Pons (tissue), 1 donor: Measurements from ENCODE around the gene FRMD1.
A peak's percentile ranks its signal among the peaks of the same experiment; 100 is the strongest.

Source experiments
- DNase-seq: peaks from one replicate; pipeline ENCODE4 v3.0.0-alpha.2; 2016; ENCODE audit warnings: low spot score

The FRMD1 gene

DNA sequence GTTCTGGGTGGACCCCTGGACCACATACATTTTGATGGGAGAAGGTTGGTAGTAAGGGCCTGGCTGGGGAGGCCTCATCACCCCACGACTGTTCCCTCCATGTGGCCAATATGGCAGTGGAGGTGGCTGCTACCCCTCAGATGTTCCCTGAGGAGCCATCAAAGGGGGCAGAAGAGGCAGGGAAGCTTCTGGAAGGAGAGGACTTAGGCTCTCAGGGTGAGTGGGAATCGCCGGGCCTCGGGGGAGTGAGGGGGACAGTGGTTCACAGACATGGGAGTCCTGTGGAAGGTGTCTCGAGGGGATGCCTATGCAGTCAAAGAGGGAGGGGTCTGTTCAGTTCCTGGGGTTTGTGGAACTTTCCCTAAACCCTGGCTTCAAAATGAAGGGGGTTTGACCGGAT lies 32.9 kb upstream of the FRMD1 start:
- no peak for DNase-seq

DNA sequence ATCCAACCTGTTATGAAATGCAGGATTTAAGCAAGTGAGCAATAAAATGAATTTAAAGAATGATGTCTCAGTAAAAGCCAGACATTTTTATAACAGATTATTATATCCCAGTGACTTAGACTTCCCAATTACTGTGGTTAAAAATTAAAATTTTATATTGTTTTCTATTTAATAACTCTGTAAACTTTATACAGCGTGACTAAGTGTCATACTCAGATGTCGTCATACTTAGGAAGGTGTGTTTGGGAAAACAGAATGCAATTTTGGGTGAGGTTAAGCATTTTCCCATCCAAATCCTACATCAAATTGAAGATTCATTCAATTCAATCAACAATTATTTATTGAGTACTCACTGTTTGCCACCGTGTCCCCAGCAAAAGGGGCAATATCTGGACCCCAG lies 31.4 kb upstream of the FRMD1 start:
- DNase-seq = no peak

DNA sequence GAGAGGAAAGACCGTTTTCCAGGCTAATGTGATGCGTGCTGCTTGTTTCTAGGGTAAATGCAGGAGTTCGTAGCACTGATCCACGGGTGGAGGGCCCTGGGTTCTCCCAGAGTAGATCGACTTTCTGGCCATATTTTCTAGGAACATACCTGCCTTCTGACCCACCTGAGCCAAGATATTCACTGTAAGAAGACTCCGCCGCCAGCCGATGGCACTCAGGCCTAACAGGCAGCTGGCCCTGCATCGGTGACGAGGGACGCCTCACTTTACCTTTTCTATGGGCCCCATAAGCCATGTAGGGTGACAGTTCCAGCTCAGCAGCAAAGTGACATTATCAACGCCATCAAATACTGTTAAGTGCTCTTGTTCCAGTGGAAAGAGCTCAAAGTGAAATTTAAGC lies 30.2 kb upstream of the FRMD1 start:
- DNase-seq = no peak

GRCh38 chr6:168107191-168107983 lies 28.4 kb upstream of the FRMD1 start:
- peak; percentile 7 for DNase-seq

- no peak for DNase-seq
These were observed 27.6 kb upstream of the FRMD1 start for GRCh38 chr6:168106633-168107005.

GRCh38 chr6:168105813-168106632 lies 27.0 kb upstream of the FRMD1 start:
- DNase-seq = no peak

DNA sequence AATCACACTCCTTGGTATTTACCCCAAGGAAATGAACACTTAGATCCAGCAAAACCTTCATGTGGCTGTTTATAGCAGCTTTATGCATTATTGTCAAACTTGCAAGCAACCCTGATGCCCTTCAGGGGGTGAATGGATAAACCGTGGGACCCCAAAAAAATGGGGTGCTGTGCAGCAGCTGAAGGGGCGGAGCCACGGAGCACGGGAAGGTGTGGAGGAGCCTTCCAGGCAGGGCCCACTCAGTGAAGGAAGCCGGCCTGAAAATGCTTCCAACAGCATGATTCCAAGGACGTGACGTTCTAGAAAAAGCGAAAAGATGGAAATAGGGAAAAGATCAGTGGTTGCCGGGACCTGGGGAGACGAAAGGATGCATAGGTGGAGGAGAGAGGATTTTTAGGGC lies 25.6 kb upstream of the FRMD1 start:
- DNase-seq = no peak

GRCh38 chr6:168103050-168103830 lies 24.2 kb upstream of the FRMD1 start:
- DNase-seq = no peak

DNA sequence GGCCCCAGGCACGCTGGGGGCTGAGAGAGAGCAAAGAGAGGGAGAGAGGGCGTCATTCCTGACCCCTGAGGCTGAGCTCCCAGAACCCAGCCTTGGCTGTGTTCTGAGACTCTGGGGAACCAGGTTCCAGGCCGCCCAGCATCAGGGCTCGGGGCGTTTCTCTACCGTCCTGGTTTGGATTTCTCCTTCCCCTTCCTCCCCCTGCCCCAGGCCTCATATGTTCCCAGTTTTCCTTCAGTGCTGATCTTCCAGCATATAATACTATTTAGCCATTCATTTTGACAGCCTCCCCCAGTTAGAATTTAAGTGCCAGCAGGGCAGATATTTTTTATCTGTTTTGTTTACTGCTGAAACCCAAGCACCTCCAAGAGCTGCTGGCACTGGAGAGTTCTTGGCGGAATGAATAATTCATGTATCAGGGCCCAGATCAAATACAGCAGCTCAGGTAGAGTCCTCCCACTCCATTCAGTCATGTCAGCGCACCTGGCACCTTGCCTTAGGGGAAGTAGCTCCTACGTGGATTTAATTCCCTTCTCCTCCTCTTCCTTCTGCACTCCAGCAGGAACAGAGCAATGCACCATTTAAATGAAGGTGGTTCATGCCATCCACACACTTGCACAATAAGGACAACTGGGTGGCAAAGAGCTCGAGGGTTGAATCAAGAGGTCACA lies 23.4 kb upstream of the FRMD1 start:
- no peak for DNase-seq

GRCh38 chr6:168101590-168102314 lies 22.7 kb upstream of the FRMD1 start:
- DNase-seq = no peak

DNA sequence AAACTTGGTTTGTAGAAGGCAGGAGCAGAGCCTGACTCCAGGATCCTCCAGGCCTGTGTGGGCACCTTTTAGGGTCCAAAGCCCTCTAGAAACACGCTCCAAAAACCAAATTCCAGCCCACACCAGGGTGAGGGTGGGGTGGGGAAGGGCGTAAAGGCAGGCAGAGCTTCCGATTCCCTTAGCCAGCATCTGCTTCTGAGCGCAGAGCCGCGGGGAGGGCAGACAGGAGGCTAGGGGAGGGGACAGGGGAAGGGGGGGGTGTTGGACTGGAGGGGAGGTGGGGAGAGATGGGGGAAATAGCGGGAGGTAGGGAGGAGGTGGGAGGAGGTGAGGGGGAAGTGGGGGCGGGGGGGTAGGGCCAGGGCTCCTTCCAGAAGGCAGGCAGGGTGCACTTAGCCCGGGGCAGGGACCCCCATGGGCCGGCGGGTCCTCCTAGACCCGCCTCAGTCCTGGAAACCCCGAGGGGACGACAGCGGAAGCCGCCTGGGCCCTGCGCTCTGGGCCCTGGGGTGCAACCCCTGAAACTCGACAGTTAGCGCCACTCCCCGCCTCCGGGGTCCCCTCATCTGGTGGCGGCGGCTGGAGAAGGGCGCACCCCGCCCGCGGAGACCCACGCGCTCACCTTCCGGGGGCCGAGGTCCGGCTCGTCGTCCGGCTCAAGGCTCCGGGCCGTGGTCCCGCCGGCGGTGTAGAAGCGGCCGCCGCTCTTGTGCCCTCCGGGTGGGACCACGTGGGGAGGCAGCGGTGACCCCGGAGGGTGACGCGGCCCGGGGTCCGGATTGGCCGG lies 22.0 kb upstream of the FRMD1 start:
- DNase-seq = no peak

GRCh38 chr6:168100011-168100802 lies 21.2 kb upstream of the FRMD1 start:
- DNase-seq = no peak

- no peak for DNase-seq
These were observed 20.4 kb upstream of the FRMD1 start for GRCh38 chr6:168099201-168100010.

- no peak for DNase-seq
These were observed 19.4 kb upstream of the FRMD1 start for GRCh38 chr6:168098431-168098861.

DNA sequence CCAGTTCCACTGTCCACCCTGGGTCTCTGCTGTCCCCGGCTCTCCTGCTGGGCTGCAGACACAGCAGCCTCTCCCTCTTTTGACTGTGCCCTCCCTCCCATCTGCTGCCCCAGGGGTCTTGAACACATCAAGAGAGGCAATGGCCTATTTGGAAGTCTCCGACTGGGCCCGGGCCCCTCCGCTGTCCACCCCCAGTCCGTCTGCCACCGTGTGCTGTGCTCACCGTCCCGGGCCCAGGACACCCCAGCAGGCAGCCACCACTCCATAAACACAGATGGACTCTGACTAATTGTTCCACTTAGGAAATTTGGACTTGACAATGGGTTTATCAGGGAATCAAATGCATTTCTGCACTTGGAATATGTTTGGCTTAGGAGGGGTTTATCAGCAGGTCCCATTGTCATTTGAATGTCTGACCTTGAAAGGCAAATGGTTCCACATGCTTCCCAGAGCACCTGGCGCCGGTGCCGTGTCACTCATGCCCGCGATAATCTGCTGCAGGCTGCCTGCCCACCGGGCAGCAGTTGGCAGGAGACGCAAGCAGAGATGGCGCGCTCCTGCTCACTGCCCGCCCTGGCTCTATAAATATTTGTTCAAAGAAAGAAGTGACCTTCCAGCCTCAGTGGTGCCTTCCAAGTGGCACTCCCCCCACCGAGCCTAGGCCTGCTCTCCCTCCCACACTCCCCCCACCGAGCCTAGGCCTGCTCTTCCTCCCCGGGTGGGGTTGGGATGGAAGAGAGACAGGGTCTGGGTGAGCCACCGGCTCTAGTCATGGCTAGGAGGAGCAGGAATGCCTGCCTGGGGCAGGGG lies 18.8 kb upstream of the FRMD1 start:
- no peak for DNase-seq

- no peak for DNase-seq
These were observed 18.2 kb upstream of the FRMD1 start for GRCh38 chr6:168097221-168097620.

DNA sequence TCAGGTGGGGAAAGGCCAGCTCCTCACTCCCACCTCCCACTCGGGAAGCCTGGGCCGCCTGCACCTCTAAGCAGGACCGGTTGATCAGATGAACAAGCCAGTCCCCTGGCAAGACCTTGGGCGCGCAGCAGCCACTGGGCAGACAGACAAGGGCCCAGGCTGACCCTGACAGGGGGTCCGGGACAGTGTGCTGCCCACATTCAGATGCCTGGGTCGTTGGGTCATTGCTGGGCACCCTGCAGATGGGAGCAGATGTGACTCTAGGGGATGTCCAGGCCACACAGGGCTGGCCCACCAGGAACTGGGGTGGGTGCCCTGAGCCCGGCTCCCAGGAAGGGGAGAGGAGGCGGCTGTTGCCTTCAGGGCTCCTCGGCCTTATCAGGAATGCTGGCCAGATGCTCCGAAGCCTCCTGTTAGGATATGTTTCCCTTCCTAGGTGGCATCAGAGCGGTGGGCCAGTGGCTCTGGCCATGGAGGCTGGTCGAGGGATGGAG lies 17.3 kb upstream of the FRMD1 start:
- no peak for DNase-seq
